Measurements from ENCODE around the gene NAA10. TPM values are rescaled to one million over a fixed set of nuclear protein-coding genes. Genes with fewer than 3 reads are reported as not detected.

Gene NAA10
- total and polyA plus RNA-seq, 3 donors from 2014 or later, result 33.9 to 52.8 (median 46.7) TPM

DNA sequence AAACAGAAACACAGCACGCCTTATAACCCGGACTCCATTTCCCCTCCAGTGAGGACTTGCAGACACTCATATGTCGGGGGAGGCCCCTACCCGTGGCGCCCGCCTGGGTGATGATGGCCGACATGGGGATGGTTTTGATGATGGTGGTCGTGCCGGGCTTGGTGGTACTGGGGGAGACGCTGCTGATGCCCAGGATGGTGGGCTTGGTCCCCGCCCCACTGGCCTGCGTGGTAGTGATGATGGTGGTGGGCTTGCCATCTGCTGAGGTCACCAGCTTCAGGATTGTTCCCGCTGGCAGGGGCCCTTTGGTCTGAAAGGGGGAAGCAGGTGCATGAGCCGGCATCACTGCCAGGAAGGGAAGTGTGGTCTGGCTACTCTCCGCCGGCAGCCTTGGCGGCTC is 22.4 kb upstream of the NAA10 start:
- H3K4me1 ChIP-seq, result no peaks in the 10 kb centered on the region
- no peak for DNase-seq
- H3K4me3 ChIP-seq, result no peak overlapping the region
- intact Hi-C loops (cut with DNase I; ENCODE audit: low total_unique reads), result loop anchor here (10.0 kb wide), 1 partner anchor 192 kb away; the partner anchor contains the start of gene PLXNB3
- no peaks in the 10 kb centered on the region for H3K9me3 ChIP-seq
- H3K27me3 ChIP-seq, result no peaks in the 10 kb centered on the region
- TF ChIP-seq POLR2A (IDR thresholded peaks at IDR 0.05), result no peak
- TF ChIP-seq, protein P1, sequence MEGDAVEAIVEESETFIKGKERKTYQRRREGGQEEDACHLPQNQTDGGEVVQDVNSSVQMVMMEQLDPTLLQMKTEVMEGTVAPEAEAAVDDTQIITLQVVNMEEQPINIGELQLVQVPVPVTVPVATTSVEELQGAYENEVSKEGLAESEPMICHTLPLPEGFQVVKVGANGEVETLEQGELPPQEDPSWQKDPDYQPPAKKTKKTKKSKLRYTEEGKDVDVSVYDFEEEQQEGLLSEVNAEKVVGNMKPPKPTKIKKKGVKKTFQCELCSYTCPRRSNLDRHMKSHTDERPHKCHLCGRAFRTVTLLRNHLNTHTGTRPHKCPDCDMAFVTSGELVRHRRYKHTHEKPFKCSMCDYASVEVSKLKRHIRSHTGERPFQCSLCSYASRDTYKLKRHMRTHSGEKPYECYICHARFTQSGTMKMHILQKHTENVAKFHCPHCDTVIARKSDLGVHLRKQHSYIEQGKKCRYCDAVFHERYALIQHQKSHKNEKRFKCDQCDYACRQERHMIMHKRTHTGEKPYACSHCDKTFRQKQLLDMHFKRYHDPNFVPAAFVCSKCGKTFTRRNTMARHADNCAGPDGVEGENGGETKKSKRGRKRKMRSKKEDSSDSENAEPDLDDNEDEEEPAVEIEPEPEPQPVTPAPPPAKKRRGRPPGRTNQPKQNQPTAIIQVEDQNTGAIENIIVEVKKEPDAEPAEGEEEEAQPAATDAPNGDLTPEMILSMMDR (IDR thresholded peaks at IDR 0.05), result no peak
- H3K27ac ChIP-seq, result no peak overlapping the region
- H3K36me3 ChIP-seq (ENCODE audit: low read depth, missing control alignments), result no peaks in the 10 kb centered on the region
- 88 to 92% methylated on average over 7 to 16 of the region's 17 CpGs for WGBS, 2 donors

DNA sequence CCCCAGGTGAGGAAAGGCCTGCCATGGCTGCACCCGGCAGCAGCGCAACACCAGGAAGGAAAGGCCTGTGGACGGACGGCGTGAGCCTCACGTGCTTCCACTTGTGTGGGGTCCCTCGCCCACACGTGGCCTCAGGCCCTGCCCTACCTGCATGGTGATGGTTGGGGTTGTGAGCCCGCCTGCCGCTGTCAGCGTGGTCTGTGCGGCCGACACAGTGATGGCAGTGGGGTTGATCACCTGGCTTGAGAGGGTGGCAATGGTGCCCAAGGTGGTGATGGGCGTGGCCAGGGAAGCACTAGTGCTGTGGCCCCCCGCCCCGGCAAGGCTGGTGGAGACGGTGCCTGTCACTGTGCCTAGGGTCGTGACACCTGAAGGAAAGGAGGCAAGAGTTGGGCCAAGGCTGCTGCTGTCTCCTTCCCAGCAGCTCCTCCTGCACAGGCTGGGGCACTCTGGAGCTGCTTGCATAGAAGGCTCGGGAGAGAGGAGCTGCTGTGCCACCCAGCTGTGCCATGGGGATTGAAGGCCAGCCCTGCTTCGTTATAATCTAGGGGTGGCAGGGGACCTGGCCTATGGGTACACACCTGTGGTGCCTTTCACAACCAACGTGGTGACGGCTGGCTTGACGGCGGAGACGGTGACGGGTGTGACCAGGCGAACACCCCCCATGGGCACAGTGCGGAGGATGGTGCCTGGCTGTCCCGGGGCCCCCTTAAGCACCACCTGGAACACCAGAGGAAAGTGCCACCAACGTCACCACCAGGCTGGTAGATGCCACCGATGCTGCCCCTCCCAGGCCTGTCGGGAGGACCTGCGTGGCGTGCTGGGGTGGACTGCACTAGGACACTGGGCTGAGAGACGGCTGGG is 21.4 kb upstream of the NAA10 start:
- no peaks in the 10 kb centered on the region for H3K27me3 ChIP-seq
- H3K4me1 ChIP-seq, result no peaks in the 10 kb centered on the region
- no peak for DNase-seq
- H3K4me3 ChIP-seq, result no peak overlapping the region
- TF ChIP-seq POLR2A (IDR thresholded peaks at IDR 0.05), result no peak
- TF ChIP-seq, protein P1 (IDR thresholded peaks at IDR 0.05), result no peak
- WGBS, 2 donors, result 87 to 89% methylated on average over 3 to 14 of the region's 35 CpGs
- no peaks in the 10 kb centered on the region for H3K36me3 ChIP-seq (ENCODE audit: low read depth, missing control alignments)
- intact Hi-C loops (cut with DNase I; ENCODE audit: low total_unique reads), result loop anchor here (10.0 kb wide), 1 partner anchor 191 kb away; the partner anchor contains the start of gene PLXNB3
- H3K27ac ChIP-seq, result no peak overlapping the region
- no peaks in the 10 kb centered on the region for H3K9me3 ChIP-seq

GRCh38 chrX:153955228-153955732 is 20.4 kb upstream of the NAA10 start:
- H3K9me3 ChIP-seq, result no peaks in the 10 kb centered on the region
- no peak overlapping the region for H3K4me3 ChIP-seq
- no peak for TF ChIP-seq POLR2A (IDR thresholded peaks at IDR 0.05)
- TF ChIP-seq, protein P1 (IDR thresholded peaks at IDR 0.05), result no peak
- H3K27me3 ChIP-seq, result no peaks in the 10 kb centered on the region
- DNase-seq, result no peak
- H3K27ac ChIP-seq, result no peak overlapping the region
- 84% methylated on average over 5 of the region's 12 CpGs; no CpG with 5 or more reads in 1 of the 2 donors for WGBS, 2 donors
- H3K4me1 ChIP-seq, result no peaks in the 10 kb centered on the region
- intact Hi-C loops (cut with DNase I; ENCODE audit: low total_unique reads), result loop anchor here (10.0 kb wide), 1 partner anchor 190 kb away; the partner anchor contains the start of gene PLXNB3
- H3K36me3 ChIP-seq (ENCODE audit: low read depth, missing control alignments), result no peaks in the 10 kb centered on the region

DNA sequence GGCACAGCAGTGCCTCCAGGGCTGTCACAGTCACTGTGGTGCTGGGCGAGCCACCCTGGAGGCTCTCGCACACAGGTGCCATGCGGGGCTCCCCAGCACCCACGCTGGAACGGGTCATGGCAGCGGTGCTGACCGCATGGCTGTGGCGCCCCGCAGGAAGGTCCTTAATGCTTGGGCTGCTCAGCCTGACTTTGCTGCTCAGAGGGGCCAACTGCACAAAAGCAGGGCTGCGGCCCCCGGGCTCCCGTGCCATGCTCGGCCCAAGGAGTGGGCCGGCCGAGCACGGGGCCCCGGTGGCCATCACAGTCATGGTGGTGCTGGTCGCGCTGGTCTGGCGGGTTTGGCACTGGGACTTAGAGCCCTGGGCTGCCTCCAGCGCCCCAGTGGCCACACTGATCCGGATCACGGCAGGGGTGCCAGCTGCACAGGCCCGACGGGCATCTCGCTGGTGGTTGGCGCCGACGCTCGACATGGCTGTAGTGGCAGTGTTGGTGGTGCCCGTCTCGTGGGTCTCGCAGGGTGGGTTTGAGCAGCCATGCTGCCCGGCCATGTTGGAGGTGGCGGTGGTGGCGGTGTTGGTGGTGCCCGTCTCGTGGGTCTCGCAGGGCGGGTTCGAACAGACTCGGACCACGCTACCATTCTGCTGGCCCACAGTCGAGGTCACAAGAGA is 19.9 kb upstream of the NAA10 start:
- H3K27me3 ChIP-seq, result no peaks in the 10 kb centered on the region
- WGBS, 2 donors, result 95 to 96% methylated on average over 8 to 17 of the region's 44 CpGs
- no peak for TF ChIP-seq POLR2A (IDR thresholded peaks at IDR 0.05)
- TF ChIP-seq, protein P1 (IDR thresholded peaks at IDR 0.05), result no peak
- intact Hi-C loops (cut with DNase I; ENCODE audit: low total_unique reads), result loop anchor here (10.0 kb wide), 1 partner anchor 190 kb away; the partner anchor contains the start of gene PLXNB3
- H3K4me1 ChIP-seq, result no peaks in the 10 kb centered on the region
- no peaks in the 10 kb centered on the region for H3K36me3 ChIP-seq (ENCODE audit: low read depth, missing control alignments)
- no peak overlapping the region for H3K4me3 ChIP-seq
- H3K9me3 ChIP-seq, result no peaks in the 10 kb centered on the region
- H3K27ac ChIP-seq, result no peak overlapping the region
- DNase-seq, result no peak
